ENCODE measurements around the gene GDF7. TPM values are rescaled to one million over a fixed set of nuclear protein-coding genes. Genes with fewer than 3 reads are reported as not detected.
A peak's percentile ranks its signal among the peaks of the same experiment; 100 is the strongest.

GDF7 gene
- total and polyA plus RNA-seq, 2 of the 8 experiments (the other 6 are each of a cell fraction or from before 2014, with no cell fraction given), result 0.04 to 0.06 TPM

DNA sequence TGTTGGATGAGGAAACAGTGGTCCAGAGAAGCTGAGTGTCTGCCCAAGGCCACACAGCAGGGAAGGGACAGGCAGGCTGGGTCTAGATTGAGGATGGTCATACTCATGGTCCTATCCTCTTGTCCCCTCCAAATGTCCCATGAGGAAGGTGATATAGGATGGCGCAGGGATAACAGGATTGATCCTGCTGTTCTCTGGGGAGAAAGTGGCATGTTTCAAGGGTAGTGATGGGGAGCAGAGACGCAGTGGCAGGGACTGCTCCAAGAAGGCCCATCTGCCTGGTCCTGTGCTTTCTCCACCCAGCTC, 40.6 kb upstream of the GDF7 start:
- Histone ChIP-seq H3K4me1 (replicated peaks in 1 of 4; ENCODE audit: control insufficient read depth in 3 of 4, insufficient read depth in 4 of 4, low read length in 3 of 4) (no peaks in the 10 kb centered on the region), H2BK20ac (ENCODE audit: low read length) (no peak overlapping the region), H3K18ac (ENCODE audit: extremely low read depth, low read length) (no peak overlapping the region), H3K4me2 (ENCODE audit: insufficient read depth in 1 of 2, low read depth in 2 of 2, low read length in 2 of 2) (no peak overlapping the region), H2BK12ac (ENCODE audit: low read depth, low read length) (no peak overlapping the region), H3K4me3 (ENCODE audit: extremely low read depth in 1 of 4, insufficient read depth in 2 of 4, low read depth in 3 of 4, low read length in 4 of 4) (no peak overlapping the region), H3K36me3 (ENCODE audit: control insufficient read depth in 2 of 4, insufficient read depth in 4 of 4, low read length in 3 of 4) (0 out of 8 replicates have a peak, but pooled peaks cover 0 to 2% (median 0%) of the 10 kb centered on the region in 4 experiments), H3K9ac (replicated peaks in 1 of 4; ENCODE audit: extremely low read depth in 1 of 4, low read depth in 3 of 4, low read length in 3 of 4) (no peak overlapping the region), H4K91ac (replicated peaks; ENCODE audit: insufficient read length, low read length) (no peak overlapping the region), H4K5ac (ENCODE audit: insufficient read length, low read depth, low read length) (no peak overlapping the region), H2BK120ac (replicated peaks; ENCODE audit: low read depth, low read length) (no peak overlapping the region), H3K79me1 (ENCODE audit: low read depth, low read length) (peaks cover 3% of the 10 kb centered on the region), H3K56ac (replicated peaks; ENCODE audit: insufficient read length, low read depth, low read length) (no peak overlapping the region), H3K4ac (replicated peaks; ENCODE audit: insufficient read length, low read depth, low read length) (no peak overlapping the region), H4K20me1 (replicated peaks in 1 of 2; ENCODE audit: control insufficient read depth in 1 of 2, insufficient read depth in 2 of 2, low read length in 2 of 2) (no peaks in the 10 kb centered on the region), H3K14ac (ENCODE audit: insufficient read length) (no peak overlapping the region), H3K79me2 (ENCODE audit: control insufficient read depth in 1 of 2, insufficient read depth in 2 of 2, low read length in 2 of 2) (no peaks in the 10 kb centered on the region), H2BK15ac (ENCODE audit: low read length) (no peak overlapping the region), H4K8ac (ENCODE audit: extremely low read depth, insufficient read depth, low read length) (peak overlapping the region; percentile 53; the same call in 1 of the 2 replicates), H2BK5ac (ENCODE audit: low read depth, low read length) (no peak overlapping the region), H3K27ac (ENCODE audit: low read depth, low read length) (no peak overlapping the region), H3K27me3 (replicated peaks in 1 of 4; ENCODE audit: control insufficient read depth in 3 of 4, extremely low read depth in 1 of 4, insufficient read depth in 3 of 4, low read length in 3 of 4) (no peaks in the 10 kb centered on the region), H3K23ac (ENCODE audit: insufficient read length) (no peak overlapping the region), H2AK5ac (ENCODE audit: low read depth, low read length) (no peak overlapping the region), H2AFZ (ENCODE audit: low read length) (no peak overlapping the region), H3K9me3 (ENCODE audit: insufficient read depth in 2 of 2, low read depth in 1 of 2, low read length in 1 of 2) (no peaks in the 10 kb centered on the region), H3K23me2 (ENCODE audit: low read depth, low read length) (no peaks in the 10 kb centered on the region)
- 100% methylated on average over 2 of the region's 2 CpGs; no CpG with 5 or more reads in 1 of the 2 experiments for WGBS, 2 experiments (ENCODE audit: extremely low coverage in 1 of 2, insufficient coverage in 1 of 2, insufficient read length in 1 of 2, insufficient replicate concordance in 2 of 2, low coverage in 1 of 2, low lambda C conversion rate in 2 of 2, missing lambda C conversion rate in 1 of 2)
- ChIA-PET POLR2A (ENCODE audit: partially characterized antibody) (interaction anchor here (1.1 to 1.8 kb wide), 2 partner anchors 12 to 179 kb away, joined by 3 to 5 read pairs; partner anchors contain the start of gene RHOB), CTCF (ENCODE audit: partially characterized antibody) (interaction anchor here (0.7 to 4.2 kb wide), 12 partner anchors 9 to 216 kb away, joined by 3 to 24 read pairs (median 6); no protein-coding TSS in a partner anchor)
- no peak for FAIRE-seq
- DNase-seq (ENCODE audit: low read depth in 1 of 2, low spot score in 2 of 2), result no peak
- TF ChIP-seq SRF (IDR thresholded peaks at IDR 0.05; ENCODE audit: low read depth, low read length) (no peak), BRCA1 (IDR thresholded peaks at IDR 0.05; ENCODE audit: low read depth, low read length) (no peak), KDM5A (IDR thresholded peaks at IDR 0.05; ENCODE audit: low read length) (no peak)
- TF ChIP-seq, protein P1, sequence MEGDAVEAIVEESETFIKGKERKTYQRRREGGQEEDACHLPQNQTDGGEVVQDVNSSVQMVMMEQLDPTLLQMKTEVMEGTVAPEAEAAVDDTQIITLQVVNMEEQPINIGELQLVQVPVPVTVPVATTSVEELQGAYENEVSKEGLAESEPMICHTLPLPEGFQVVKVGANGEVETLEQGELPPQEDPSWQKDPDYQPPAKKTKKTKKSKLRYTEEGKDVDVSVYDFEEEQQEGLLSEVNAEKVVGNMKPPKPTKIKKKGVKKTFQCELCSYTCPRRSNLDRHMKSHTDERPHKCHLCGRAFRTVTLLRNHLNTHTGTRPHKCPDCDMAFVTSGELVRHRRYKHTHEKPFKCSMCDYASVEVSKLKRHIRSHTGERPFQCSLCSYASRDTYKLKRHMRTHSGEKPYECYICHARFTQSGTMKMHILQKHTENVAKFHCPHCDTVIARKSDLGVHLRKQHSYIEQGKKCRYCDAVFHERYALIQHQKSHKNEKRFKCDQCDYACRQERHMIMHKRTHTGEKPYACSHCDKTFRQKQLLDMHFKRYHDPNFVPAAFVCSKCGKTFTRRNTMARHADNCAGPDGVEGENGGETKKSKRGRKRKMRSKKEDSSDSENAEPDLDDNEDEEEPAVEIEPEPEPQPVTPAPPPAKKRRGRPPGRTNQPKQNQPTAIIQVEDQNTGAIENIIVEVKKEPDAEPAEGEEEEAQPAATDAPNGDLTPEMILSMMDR (IDR thresholded peaks at IDR 0.05; ENCODE audit: control extremely low read depth in 1 of 3, insufficient read depth in 1 of 3, low read depth in 1 of 3, low read length in 3 of 3), result no peak

All from H1 (cell line).